ENCODE measurements around the gene COL4A3.

COL4A3 gene

DNA sequence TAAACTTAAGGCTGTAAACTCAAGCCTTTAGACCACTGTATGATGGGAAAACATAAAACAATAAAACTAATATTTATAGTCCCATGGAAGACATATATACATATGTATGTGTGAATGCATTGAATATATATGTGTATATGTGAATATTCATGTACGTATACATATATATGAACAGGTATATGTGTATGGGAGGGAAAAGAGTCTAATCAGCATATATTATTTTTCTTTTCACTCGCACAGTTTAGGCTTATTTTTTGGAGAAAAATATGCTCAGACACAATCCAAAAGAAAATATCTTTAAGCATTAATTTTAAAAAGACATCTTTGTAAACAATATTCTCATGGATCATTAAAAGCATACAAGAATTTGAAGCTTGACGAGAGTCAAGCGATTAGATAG lies 23.1 kb upstream of the COL4A3 start:
- H3K36me3 ChIP-seq, result no peaks in the 10 kb centered on the region
- TF ChIP-seq CTCF (IDR thresholded peaks at IDR 0.05; ENCODE audit: low read depth, low read length), result no peak
- DNase-seq, result no peak

GRCh38 chr2:227143895-227144294 lies 20.5 kb upstream of the COL4A3 start:
- DNase-seq, result no peak
- TF ChIP-seq CTCF (IDR thresholded peaks at IDR 0.05; ENCODE audit: low read depth, low read length), result no peak
- H3K9me3 ChIP-seq, result no peaks in the 10 kb centered on the region
- H3K4me1 ChIP-seq, result no peaks in the 10 kb centered on the region
- no peaks in the 10 kb centered on the region; the same call in 1 of the 2 replicates for H3K27me3 ChIP-seq
- no peaks in the 10 kb centered on the region for H3K36me3 ChIP-seq
- no peak overlapping the region for H3K4me3 ChIP-seq (ENCODE audit: low read depth, low read length)

More for the DNA sequence above, 23.1 kb upstream of the COL4A3 start:
- Histone ChIP-seq H3K4me1 (no peaks in the 10 kb centered on the region), H3K4me3 (ENCODE audit: low read depth, low read length) (no peak overlapping the region), H3K9me3 (no peaks in the 10 kb centered on the region), H3K27me3 (no peaks in the 10 kb centered on the region; the same call in 1 of the 2 replicates)

GRCh38 chr2:227146456-227146855 lies 18.0 kb upstream of the COL4A3 start:
- Histone ChIP-seq H3K36me3 (no peaks in the 10 kb centered on the region), H3K9me3 (no peaks in the 10 kb centered on the region), H3K4me3 (ENCODE audit: low read depth, low read length) (no peak overlapping the region), H3K4me1 (no peaks in the 10 kb centered on the region), H3K27me3 (no peaks in the 10 kb centered on the region; the same call in 1 of the 2 replicates)
- DNase-seq, result no peak
- TF ChIP-seq CTCF (IDR thresholded peaks at IDR 0.05; ENCODE audit: low read depth, low read length), result no peak

DNA sequence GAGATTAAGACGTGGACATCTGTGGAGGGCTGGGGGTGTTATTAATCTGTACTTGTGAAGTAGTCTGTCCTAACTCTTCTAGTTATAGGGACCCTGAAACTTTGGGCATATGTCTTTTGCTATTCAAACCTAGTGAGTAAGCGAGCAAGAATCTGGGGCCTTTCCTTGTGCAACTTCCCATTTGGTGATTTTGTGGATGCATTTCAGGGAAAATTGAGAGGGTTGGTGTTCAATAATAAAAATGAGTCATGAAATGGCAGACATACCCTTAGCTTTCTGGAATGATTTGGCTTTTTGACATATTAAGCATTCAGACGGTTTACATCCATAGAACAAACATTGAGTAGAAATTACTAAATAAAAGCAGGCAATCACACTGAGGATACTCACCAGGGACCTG lies 17.4 kb upstream of the COL4A3 start:
- H3K9me3 ChIP-seq, result no peaks in the 10 kb centered on the region
- no peaks in the 10 kb centered on the region; the same call in 1 of the 2 replicates for H3K27me3 ChIP-seq
- DNase-seq, result no peak
- H3K36me3 ChIP-seq, result no peaks in the 10 kb centered on the region
- no peak overlapping the region for H3K4me3 ChIP-seq (ENCODE audit: low read depth, low read length)
- H3K4me1 ChIP-seq, result no peaks in the 10 kb centered on the region
- TF ChIP-seq CTCF (IDR thresholded peaks at IDR 0.05; ENCODE audit: low read depth, low read length), result no peak

GRCh38 chr2:227148106-227148505 lies 16.3 kb upstream of the COL4A3 start:
- H3K4me3 ChIP-seq (ENCODE audit: low read depth, low read length), result no peak overlapping the region
- DNase-seq, result no peak

More at GRCh38 chr2:227148106-227148505, 16.3 kb upstream of the COL4A3 start:
- TF ChIP-seq CTCF (IDR thresholded peaks at IDR 0.05; ENCODE audit: low read depth, low read length), result no peak
- Histone ChIP-seq H3K36me3 (no peaks in the 10 kb centered on the region), H3K9me3 (no peaks in the 10 kb centered on the region), H3K4me1 (no peaks in the 10 kb centered on the region), H3K27me3 (no peaks in the 10 kb centered on the region; the same call in 1 of the 2 replicates)
